Measurements from ENCODE around the gene GLMP.

The GLMP gene

DNA sequence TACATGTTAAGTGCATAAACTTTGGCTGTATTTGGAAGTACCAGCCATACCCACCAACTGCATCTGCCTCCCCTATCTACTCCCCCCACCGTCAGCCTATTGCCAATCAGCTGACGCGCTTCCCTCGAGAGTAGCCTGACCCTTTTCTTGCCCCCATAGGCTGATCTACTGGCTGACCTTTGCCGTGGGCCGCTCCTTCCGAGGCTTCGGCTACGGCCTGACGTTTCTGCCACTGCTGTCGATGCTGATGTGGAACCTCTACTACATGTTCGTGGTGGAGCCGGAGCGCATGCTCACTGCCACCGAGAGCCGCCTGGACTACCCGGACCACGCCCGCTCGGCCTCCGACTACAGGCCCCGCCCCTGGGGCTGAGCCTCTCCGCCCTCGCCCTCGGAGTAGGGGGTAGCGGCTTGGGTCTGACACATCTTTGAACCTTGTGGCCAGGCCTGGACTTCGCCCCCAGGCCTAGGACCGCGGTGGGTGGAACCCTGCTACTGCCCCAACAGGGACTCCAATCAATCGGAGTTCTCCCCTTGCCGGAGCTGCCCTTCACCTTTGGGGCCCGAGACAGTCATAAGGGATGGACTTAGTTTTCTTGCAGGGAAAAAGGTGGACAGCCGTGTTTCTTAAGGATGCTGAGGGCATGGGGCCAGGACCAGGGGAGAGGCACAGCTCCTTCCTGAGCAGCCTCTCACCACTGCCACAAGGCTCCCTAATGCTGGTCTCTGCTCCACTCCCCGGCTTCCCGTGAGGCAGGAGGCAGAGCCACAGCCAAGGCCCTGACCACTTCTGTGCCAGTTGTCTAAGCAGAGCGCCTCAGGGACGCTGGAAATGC, 4.0 kb downstream of the GLMP start:
- WGBS: 21% methylated on average over 37 of the region's 37 CpGs
- peak overlapping the region; percentile 61 for H3K4me2 ChIP-seq (ENCODE audit: low read length, poor library complexity, severe bottlenecking)
- peaks cover 19 to 44% of the 10 kb centered on the region in 2 experiments for H3K36me3 ChIP-seq (ENCODE audit: control insufficient read depth in 1 of 2, insufficient read depth in 2 of 2, low read depth in 1 of 2, low read length in 2 of 2)
- no peak overlapping the region for H3K23ac ChIP-seq (ENCODE audit: low read length in 2 of 2)
- peak overlapping the region; percentile 93 for H3K9ac ChIP-seq (ENCODE audit: low read length)
- peak overlapping the region in 1 of 2 experiments; percentile 85 for H3K14ac ChIP-seq (ENCODE audit: low read length in 2 of 2)
- H2BK5ac ChIP-seq (ENCODE audit: low read depth, low read length, poor library complexity, severe bottlenecking): no peak overlapping the region
- H4K8ac ChIP-seq (ENCODE audit: low read length): peak overlapping the region; percentile 77
- H2BK12ac ChIP-seq (ENCODE audit: low read length in 2 of 2): peak overlapping the region in 1 of 2 experiments; percentile 44
- peaks cover 21% of the 10 kb centered on the region for H3K79me1 ChIP-seq (replicated peaks; ENCODE audit: low read length, poor library complexity, severe bottlenecking)
- peaks cover 18% of the 10 kb centered on the region for H3K4me1 ChIP-seq (ENCODE audit: control insufficient read depth, insufficient read depth, low read depth, low read length)
- peak overlapping the region; percentile 28 for H2AK5ac ChIP-seq (ENCODE audit: low read length, severe bottlenecking)
- H3K18ac ChIP-seq (ENCODE audit: low read depth in 1 of 2, low read length in 2 of 2): peak overlapping the region; percentile 16 to 92
- H4K91ac ChIP-seq (ENCODE audit: low read length): peak overlapping the region; percentile 40
- H3K4me3 ChIP-seq (ENCODE audit: insufficient read depth in 1 of 2, low read depth in 1 of 2, low read length in 2 of 2): peak overlapping the region; percentile 43 to 90
- H3K27me3 ChIP-seq (ENCODE audit: control insufficient read depth in 1 of 2, insufficient read depth in 1 of 2, low read length in 2 of 2): no peaks in the 10 kb centered on the region
- peak overlapping the region; percentile 57 to 77 for H3K4ac ChIP-seq (ENCODE audit: low read depth in 1 of 2, low read length in 2 of 2)
- no peaks in the 10 kb centered on the region for H3K9me3 ChIP-seq (ENCODE audit: control insufficient read depth, low read length)
- H2BK120ac ChIP-seq (ENCODE audit: low read depth, low read length): no peak overlapping the region
- peak overlapping the region; percentile 79 for H2AFZ ChIP-seq (ENCODE audit: low read depth, low read length)
- DNase-seq: peak; percentile 88
- peak overlapping the region; percentile 16 for H3K27ac ChIP-seq (ENCODE audit: low read length, poor library complexity, severe bottlenecking)
- no peak overlapping the region for H2BK15ac ChIP-seq (ENCODE audit: low read depth, poor library complexity, severe bottlenecking)

DNA sequence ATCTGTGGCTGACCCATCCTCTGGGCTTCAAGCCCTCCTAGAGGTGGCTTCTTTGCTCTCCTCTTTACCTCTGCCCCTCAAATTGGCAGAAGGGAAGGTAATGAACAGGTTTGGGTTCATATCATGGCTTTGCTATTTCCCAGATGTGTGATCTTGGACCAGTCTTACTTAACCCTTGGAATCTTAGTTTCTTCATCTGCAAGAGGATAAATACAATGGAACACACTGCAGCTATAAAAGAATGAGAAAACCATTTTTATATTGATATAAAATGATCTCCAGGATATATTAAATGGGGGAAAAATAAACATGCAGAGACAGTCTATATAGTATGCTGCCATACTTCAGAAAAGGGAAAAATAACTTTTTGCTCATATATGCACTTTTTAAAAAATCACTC, 5.6 kb downstream of the GLMP start:
- Histone ChIP-seq H3K9me3 (ENCODE audit: control insufficient read depth, low read length) (no peaks in the 10 kb centered on the region), H3K23ac (ENCODE audit: low read length in 2 of 2) (no peak overlapping the region), H2BK15ac (ENCODE audit: low read depth, poor library complexity, severe bottlenecking) (no peak overlapping the region), H3K4me2 (ENCODE audit: low read length, poor library complexity, severe bottlenecking) (no peak overlapping the region), H3K14ac (ENCODE audit: low read length in 2 of 2) (no peak overlapping the region), H2BK5ac (ENCODE audit: low read depth, low read length, poor library complexity, severe bottlenecking) (no peak overlapping the region), H3K4ac (ENCODE audit: low read depth in 1 of 2, low read length in 2 of 2) (no peak overlapping the region), H3K27ac (ENCODE audit: low read length, poor library complexity, severe bottlenecking) (no peak overlapping the region), H3K4me3 (ENCODE audit: insufficient read depth in 1 of 2, low read depth in 1 of 2, low read length in 2 of 2) (no peak overlapping the region), H3K18ac (ENCODE audit: low read depth in 1 of 2, low read length in 2 of 2) (no peak overlapping the region), H2BK12ac (ENCODE audit: low read length in 2 of 2) (no peak overlapping the region), H3K9ac (ENCODE audit: low read length) (no peak overlapping the region), H3K79me1 (replicated peaks; ENCODE audit: low read length, poor library complexity, severe bottlenecking) (peaks cover 23% of the 10 kb centered on the region), H3K36me3 (ENCODE audit: control insufficient read depth in 1 of 2, insufficient read depth in 2 of 2, low read depth in 1 of 2, low read length in 2 of 2) (peaks cover 35 to 50% of the 10 kb centered on the region in 2 experiments), H4K8ac (ENCODE audit: low read length) (no peak overlapping the region), H2AK5ac (ENCODE audit: low read length, severe bottlenecking) (no peak overlapping the region), H2BK120ac (ENCODE audit: low read depth, low read length) (no peak overlapping the region), H3K27me3 (ENCODE audit: control insufficient read depth in 1 of 2, insufficient read depth in 1 of 2, low read length in 2 of 2) (no peaks in the 10 kb centered on the region), H3K4me1 (ENCODE audit: control insufficient read depth, insufficient read depth, low read depth, low read length) (peaks cover 14% of the 10 kb centered on the region), H2AFZ (ENCODE audit: low read depth, low read length) (no peak overlapping the region), H4K91ac (ENCODE audit: low read length) (no peak overlapping the region)
- no peak for DNase-seq

DNA sequence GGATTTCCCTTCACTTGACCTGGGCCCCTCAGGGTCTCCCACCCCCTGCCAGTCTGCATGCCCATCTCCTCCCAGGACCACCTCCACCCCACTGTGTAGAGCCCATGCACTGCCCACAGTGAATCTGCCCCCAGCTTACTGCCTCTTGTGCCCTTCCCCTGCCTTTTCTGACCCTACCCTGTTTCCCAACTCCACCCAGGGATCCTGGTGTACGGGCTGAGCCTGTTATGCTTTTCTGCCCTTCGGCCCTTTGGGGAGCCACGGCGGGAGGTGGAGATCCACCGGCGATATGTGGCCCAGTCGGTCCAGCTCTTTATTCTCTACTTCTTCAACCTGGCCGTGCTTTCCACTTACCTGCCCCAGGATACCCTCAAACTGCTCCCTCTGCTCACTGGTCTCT, 9.4 kb downstream of the GLMP start:
- no peak overlapping the region for H2BK12ac ChIP-seq (ENCODE audit: low read length in 2 of 2)
- H3K79me1 ChIP-seq (replicated peaks; ENCODE audit: low read length, poor library complexity, severe bottlenecking): peaks cover 15% of the 10 kb centered on the region
- H3K9ac ChIP-seq (ENCODE audit: low read length): no peak overlapping the region
- H2BK15ac ChIP-seq (ENCODE audit: low read depth, poor library complexity, severe bottlenecking): no peak overlapping the region
- DNase-seq: no peak
- H2AFZ ChIP-seq (ENCODE audit: low read depth, low read length): no peak overlapping the region
- peaks cover 18 to 25% of the 10 kb centered on the region in 2 experiments for H3K36me3 ChIP-seq (ENCODE audit: control insufficient read depth in 1 of 2, insufficient read depth in 2 of 2, low read depth in 1 of 2, low read length in 2 of 2)
- no peaks in the 10 kb centered on the region for H3K9me3 ChIP-seq (ENCODE audit: control insufficient read depth, low read length)
- no peak overlapping the region for H3K23ac ChIP-seq (ENCODE audit: low read length in 2 of 2)
- no peak overlapping the region for H3K27ac ChIP-seq (ENCODE audit: low read length, poor library complexity, severe bottlenecking)
- no peak overlapping the region for H3K4me3 ChIP-seq (ENCODE audit: insufficient read depth in 1 of 2, low read depth in 1 of 2, low read length in 2 of 2)
- H3K27me3 ChIP-seq (ENCODE audit: control insufficient read depth in 1 of 2, insufficient read depth in 1 of 2, low read length in 2 of 2): no peaks in the 10 kb centered on the region
- H3K4me2 ChIP-seq (ENCODE audit: low read length, poor library complexity, severe bottlenecking): no peak overlapping the region
- H3K4me1 ChIP-seq (ENCODE audit: control insufficient read depth, insufficient read depth, low read depth, low read length): peaks cover 7% of the 10 kb centered on the region
- no peak overlapping the region for H3K14ac ChIP-seq (ENCODE audit: low read length in 2 of 2)
- no peak overlapping the region for H4K8ac ChIP-seq (ENCODE audit: low read length)
- H4K91ac ChIP-seq (ENCODE audit: low read length): no peak overlapping the region
- no peak overlapping the region for H2BK5ac ChIP-seq (ENCODE audit: low read depth, low read length, poor library complexity, severe bottlenecking)
- no peak overlapping the region for H3K4ac ChIP-seq (ENCODE audit: low read depth in 1 of 2, low read length in 2 of 2)
- WGBS: 96% methylated on average over 6 of the region's 8 CpGs
- no peak overlapping the region for H3K18ac ChIP-seq (ENCODE audit: low read depth in 1 of 2, low read length in 2 of 2)
- H2AK5ac ChIP-seq (ENCODE audit: low read length, severe bottlenecking): no peak overlapping the region
- H2BK120ac ChIP-seq (ENCODE audit: low read depth, low read length): no peak overlapping the region

DNA sequence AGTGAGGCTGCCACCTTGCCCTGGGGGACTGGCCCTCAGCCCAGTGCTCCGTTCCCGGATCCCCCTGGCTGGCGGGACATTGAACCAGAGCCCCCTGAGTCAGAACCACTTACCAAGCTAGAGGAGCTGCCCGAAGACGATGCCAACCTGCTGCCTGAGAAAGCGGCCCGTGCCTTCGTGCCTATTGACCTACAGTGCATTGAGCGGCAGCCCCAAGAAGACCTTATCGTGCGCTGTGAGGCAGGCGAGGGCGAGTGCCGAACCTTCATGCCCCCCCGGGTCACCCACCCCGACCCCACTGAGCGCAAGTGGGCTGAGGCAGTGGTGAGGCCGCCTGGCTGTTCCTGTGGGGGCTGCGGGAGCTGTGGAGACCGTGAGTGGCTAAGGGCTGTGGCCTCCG, 10.0 kb downstream of the GLMP start:
- H3K18ac ChIP-seq (ENCODE audit: low read depth in 1 of 2, low read length in 2 of 2): no peak overlapping the region
- no peak overlapping the region for H4K91ac ChIP-seq (ENCODE audit: low read length)
- 92% methylated on average over 21 of the region's 21 CpGs for WGBS
- no peak overlapping the region for H3K27ac ChIP-seq (ENCODE audit: low read length, poor library complexity, severe bottlenecking)
- H3K9me3 ChIP-seq (ENCODE audit: control insufficient read depth, low read length): no peaks in the 10 kb centered on the region
- H3K4me2 ChIP-seq (ENCODE audit: low read length, poor library complexity, severe bottlenecking): no peak overlapping the region
- H3K36me3 ChIP-seq (ENCODE audit: control insufficient read depth in 1 of 2, insufficient read depth in 2 of 2, low read depth in 1 of 2, low read length in 2 of 2): peaks cover 18 to 25% of the 10 kb centered on the region in 2 experiments
- H3K4me3 ChIP-seq (ENCODE audit: insufficient read depth in 1 of 2, low read depth in 1 of 2, low read length in 2 of 2): no peak overlapping the region
- H3K23ac ChIP-seq (ENCODE audit: low read length in 2 of 2): no peak overlapping the region
- no peak overlapping the region for H2BK15ac ChIP-seq (ENCODE audit: low read depth, poor library complexity, severe bottlenecking)
- H4K8ac ChIP-seq (ENCODE audit: low read length): no peak overlapping the region
- H3K4ac ChIP-seq (ENCODE audit: low read depth in 1 of 2, low read length in 2 of 2): no peak overlapping the region
- H2AK5ac ChIP-seq (ENCODE audit: low read length, severe bottlenecking): no peak overlapping the region
- H2BK5ac ChIP-seq (ENCODE audit: low read depth, low read length, poor library complexity, severe bottlenecking): no peak overlapping the region
- H2AFZ ChIP-seq (ENCODE audit: low read depth, low read length): no peak overlapping the region
- no peak overlapping the region for H3K14ac ChIP-seq (ENCODE audit: low read length in 2 of 2)
- no peaks in the 10 kb centered on the region for H3K27me3 ChIP-seq (ENCODE audit: control insufficient read depth in 1 of 2, insufficient read depth in 1 of 2, low read length in 2 of 2)
- H2BK120ac ChIP-seq (ENCODE audit: low read depth, low read length): no peak overlapping the region
- DNase-seq: no peak
- peaks cover 15% of the 10 kb centered on the region for H3K79me1 ChIP-seq (replicated peaks; ENCODE audit: low read length, poor library complexity, severe bottlenecking)
- peaks cover 7% of the 10 kb centered on the region for H3K4me1 ChIP-seq (ENCODE audit: control insufficient read depth, insufficient read depth, low read depth, low read length)
- H3K9ac ChIP-seq (ENCODE audit: low read length): no peak overlapping the region
- no peak overlapping the region for H2BK12ac ChIP-seq (ENCODE audit: low read length in 2 of 2)
